ENCODE measurements around the gene EFNB3.

- TF ChIP-seq CTCF (IDR thresholded peaks at IDR 0.05) (no peak), EZH2phosphoT487 (IDR thresholded peaks at IDR 0.05; ENCODE audit: borderline replicate concordance, low read depth) (no peak), EP300 (IDR thresholded peaks at IDR 0.05; ENCODE audit: borderline replicate concordance in 1 of 2, low read depth in 1 of 2, low read length in 1 of 2) (no peak), FOXM1 (IDR thresholded peaks at IDR 0.05; ENCODE audit: low read depth) (no peak), ZBTB33 (IDR thresholded peaks at IDR 0.05; ENCODE audit: borderline replicate concordance, low read depth) (no peak), POLR2AphosphoS5 (IDR thresholded peaks at IDR 0.05; ENCODE audit: low read depth, low read length) (no peak)
These were observed 10.0 kb downstream of the EFNB3 start for GRCh38 chr17:7714721-7715594.

Data from SK-N-SH (cell line).